GM18909 (cell line): Measurements from ENCODE around the gene DMWD.
A peak's percentile ranks its signal among the peaks of the same experiment; 100 is the strongest.
"Not testable (repeated sequence)": the region's sequence is repeated elsewhere in the genome, so short reads cannot be mapped to it uniquely, and the experiment has no call there.

Experiments used
- ATAC-seq: cut with Tn5 transposase; IDR thresholded peaks from one replicate; pipeline ENCODE4 v1.9.1; 2021; ENCODE audit warnings: mild to moderate bottlenecking; ENCODE audit not compliant: unreplicated experiment, poor library complexity

Gene DMWD

GRCh38 chr19:45816236-45817009 is 23.8 kb upstream of the DMWD start:
- ATAC-seq, result no peak

GRCh38 chr19:45815481-45816216 is 23.0 kb upstream of the DMWD start:
- ATAC-seq, result no peak

GRCh38 chr19:45814851-45815480 is 22.3 kb upstream of the DMWD start, which contains the start of gene RSPH6A:
Gene RSPH6A (minus strand): TSS chr19:45815308. CDS start chr19:45815176, 132 bp downstream.
- ATAC-seq, result no peak

GRCh38 chr19:45814166-45814780 is 21.6 kb upstream of the DMWD start:
- no peak for ATAC-seq

- ATAC-seq, result no peak
These were observed 19.7 kb upstream of the DMWD start for GRCh38 chr19:45812297-45812696.

GRCh38 chr19:45809643-45810159 is 17.1 kb upstream of the DMWD start:
- ATAC-seq, result no peak

GRCh38 chr19:45805719-45806118 is 13.1 kb upstream of the DMWD start:
- no peak for ATAC-seq

GRCh38 chr19:45804959-45805230 is 12.2 kb upstream of the DMWD start:
- ATAC-seq, result no peak

GRCh38 chr19:45804140-45804958 is 11.7 kb upstream of the DMWD start:
- no peak for ATAC-seq

- ATAC-seq, result no peak
These were observed 9.0 kb upstream of the DMWD start for GRCh38 chr19:45801603-45802175.

- ATAC-seq, result no peak
These were observed 7.5 kb upstream of the DMWD start for GRCh38 chr19:45800070-45800553.

GRCh38 chr19:45799541-45799940 is 6.9 kb upstream of the DMWD start:
- ATAC-seq, result not testable (repeated sequence)

GRCh38 chr19:45798995-45799517 is 6.4 kb upstream of the DMWD start:
- ATAC-seq, result no peak

GRCh38 chr19:45794627-45795026 is 2.0 kb upstream of the DMWD start:
- no peak for ATAC-seq

- no peak for ATAC-seq
These were observed 1.2 kb upstream of the DMWD start for GRCh38 chr19:45793876-45794275.

GRCh38 chr19:45793178-45793564 is 526 bp upstream of the DMWD start:
- ATAC-seq, result no peak

- ATAC-seq, result peak; percentile 30
These were observed 738 bp downstream of the DMWD start for GRCh38 chr19:45791744-45792469.

GRCh38 chr19:45790942-45791341 is 1.7 kb downstream of the DMWD start:
- no peak for ATAC-seq
